Measurements from ENCODE around the gene LRBA.
A peak's percentile ranks its signal among the peaks of the same experiment; 100 is the strongest.

Gene LRBA

DNA sequence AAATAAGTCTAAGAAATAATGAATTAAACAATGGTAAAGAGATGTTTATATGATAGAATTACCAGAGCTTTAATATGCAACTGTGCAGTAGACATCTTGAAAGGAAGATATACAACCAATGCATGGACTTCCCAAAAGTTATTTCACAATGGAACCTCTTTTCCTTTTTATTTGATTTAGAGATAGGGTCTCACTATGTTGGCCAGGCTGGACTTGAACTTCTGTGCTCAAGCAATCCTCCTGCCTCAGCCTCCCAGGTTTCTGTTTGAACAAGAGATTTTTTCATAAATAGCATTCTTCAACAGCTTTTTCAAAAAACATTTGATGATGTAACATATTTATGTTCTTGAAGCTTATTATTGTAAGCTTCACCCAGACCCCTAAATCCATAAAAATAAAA is 72.0 kb downstream of the LRBA start:
- Histone ChIP-seq H4K20me1 (ENCODE audit: insufficient read depth, low read length) (0 out of 2 replicates have a peak, but pooled peaks cover 7% of the 10 kb centered on the region), H3K4me3 (ENCODE audit: low read depth in 1 of 2, low read length in 2 of 2) (no peak overlapping the region), H3K9me3 (ENCODE audit: insufficient read depth, low read length, severe bottlenecking) (no peaks in the 10 kb centered on the region), H3K4me2 (ENCODE audit: insufficient read depth, low read length) (no peak overlapping the region), H3K27me3 (ENCODE audit: insufficient read depth, low read length, poor library complexity) (no peaks in the 10 kb centered on the region), H3K9ac (ENCODE audit: low read depth, low read length) (no peak overlapping the region), H2AFZ (ENCODE audit: low read depth, low read length) (no peak overlapping the region), H3K36me3 (ENCODE audit: insufficient read depth, low read length) (no peaks in the 10 kb centered on the region), H3K27ac (ENCODE audit: low read length) (no peak overlapping the region), H3K79me2 (ENCODE audit: insufficient read depth, low read length) (peaks cover 2% of the 10 kb centered on the region), H3K4me1 (ENCODE audit: insufficient read depth, low read length) (no peaks in the 10 kb centered on the region)
- TF ChIP-seq CTCF (IDR thresholded peaks at IDR 0.05; ENCODE audit: borderline replicate concordance, extremely low read depth, low read length, poor library complexity, severe bottlenecking) (no peak), EZH2 (IDR thresholded peaks at IDR 0.05; ENCODE audit: borderline replicate concordance, low read depth, low read length, severe bottlenecking) (no peak)
- no peak for DNase-seq
- no peak for ATAC-seq (ENCODE audit: insufficient read depth, low read depth)

GRCh38 chr4:150942539-150942938 is 72.5 kb downstream of the LRBA start:
- Histone ChIP-seq H3K27ac (ENCODE audit: low read length) (no peak overlapping the region), H3K4me3 (ENCODE audit: low read depth in 1 of 2, low read length in 2 of 2) (no peak overlapping the region), H3K9ac (ENCODE audit: low read depth, low read length) (no peak overlapping the region), H3K4me1 (ENCODE audit: insufficient read depth, low read length) (no peaks in the 10 kb centered on the region), H3K9me3 (ENCODE audit: insufficient read depth, low read length, severe bottlenecking) (no peaks in the 10 kb centered on the region), H3K79me2 (ENCODE audit: insufficient read depth, low read length) (peaks cover 2% of the 10 kb centered on the region), H3K36me3 (ENCODE audit: insufficient read depth, low read length) (no peaks in the 10 kb centered on the region), H3K4me2 (ENCODE audit: insufficient read depth, low read length) (no peak overlapping the region), H2AFZ (ENCODE audit: low read depth, low read length) (no peak overlapping the region), H4K20me1 (ENCODE audit: insufficient read depth, low read length) (0 out of 2 replicates have a peak, but pooled peaks cover 7% of the 10 kb centered on the region), H3K27me3 (ENCODE audit: insufficient read depth, low read length, poor library complexity) (no peaks in the 10 kb centered on the region)
- DNase-seq (no peak), ATAC-seq (ENCODE audit: insufficient read depth, low read depth) (no peak)
- TF ChIP-seq EZH2 (IDR thresholded peaks at IDR 0.05; ENCODE audit: borderline replicate concordance, low read depth, low read length, severe bottlenecking) (no peak), CTCF (IDR thresholded peaks at IDR 0.05; ENCODE audit: borderline replicate concordance, extremely low read depth, low read length, poor library complexity, severe bottlenecking) (no peak)

DNA sequence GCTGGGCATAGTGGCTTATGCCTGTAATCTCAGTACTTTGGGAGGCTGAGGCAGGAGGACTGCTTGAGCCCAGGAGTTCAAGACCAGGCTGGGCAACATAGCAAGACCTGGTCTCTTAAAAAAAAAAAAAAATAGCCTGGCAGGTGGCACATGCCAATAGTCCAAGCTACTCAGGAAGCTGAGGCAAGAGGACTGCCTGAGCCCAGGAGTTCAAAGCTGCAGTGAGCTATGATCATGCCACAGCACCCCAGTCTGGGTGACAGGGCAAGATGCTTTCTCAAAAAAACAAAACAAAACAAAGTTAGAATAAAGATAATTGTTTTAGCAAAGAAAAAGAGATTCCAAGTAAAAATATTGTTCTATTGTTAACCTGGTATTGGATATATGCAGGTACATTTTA is 75.0 kb downstream of the LRBA start:
- H3K9me3 ChIP-seq (ENCODE audit: insufficient read depth, low read length, severe bottlenecking), result no peaks in the 10 kb centered on the region
- TF ChIP-seq EZH2 (IDR thresholded peaks at IDR 0.05; ENCODE audit: borderline replicate concordance, low read depth, low read length, severe bottlenecking) (no peak), CTCF (IDR thresholded peaks at IDR 0.05; ENCODE audit: borderline replicate concordance, extremely low read depth, low read length, poor library complexity, severe bottlenecking) (no peak)
- no peak overlapping the region for H3K27ac ChIP-seq (ENCODE audit: low read length)
- no peaks in the 10 kb centered on the region for H3K36me3 ChIP-seq (ENCODE audit: insufficient read depth, low read length)
- 0 out of 2 replicates have a peak, but pooled peaks cover 2% of the 10 kb centered on the region for H3K79me2 ChIP-seq (ENCODE audit: insufficient read depth, low read length)
- DNase-seq (peak; percentile 27), ATAC-seq (ENCODE audit: insufficient read depth, low read depth) (peak; percentile 77; the same call in 2 of the 3 replicates)
- H3K27me3 ChIP-seq (ENCODE audit: insufficient read depth, low read length, poor library complexity), result no peaks in the 10 kb centered on the region
- H3K9ac ChIP-seq (ENCODE audit: low read depth, low read length), result no peak overlapping the region
- no peak overlapping the region for H3K4me2 ChIP-seq (ENCODE audit: insufficient read depth, low read length)
- no peak overlapping the region for H3K4me3 ChIP-seq (ENCODE audit: low read depth in 1 of 2, low read length in 2 of 2)
- 0 out of 2 replicates have a peak, but pooled peaks cover 7% of the 10 kb centered on the region for H4K20me1 ChIP-seq (ENCODE audit: insufficient read depth, low read length)
- no peaks in the 10 kb centered on the region for H3K4me1 ChIP-seq (ENCODE audit: insufficient read depth, low read length)
- H2AFZ ChIP-seq (ENCODE audit: low read depth, low read length), result no peak overlapping the region
